Kidney epithelial cell (primary cell): ENCODE results near the gene CAPN13. TPM values are rescaled to one million over a fixed set of nuclear protein-coding genes. Genes with fewer than 3 reads are reported as not detected.

Source experiments
- DNase-seq: peaks from one replicate; pipeline ENCODE4 v3.0.0-alpha.2; 2010; ENCODE audit warnings: low read depth
- H3K27me3 ChIP-seq: 2 replicates; pipeline ENCODE4 v1.6.0; 2011; ENCODE audit warnings: low read length; ENCODE audit not compliant: control insufficient read depth, insufficient read depth
- H3K36me3 ChIP-seq: 2 replicates; pipeline ENCODE4 v1.5.1; 2011; ENCODE audit warnings: low read length; ENCODE audit not compliant: control insufficient read depth, insufficient read depth
- H3K4me3 ChIP-seq: 2 replicates; pipeline ENCODE4 v1.5.1; 2011; ENCODE audit warnings: low read depth, mild to moderate bottlenecking, control low read depth, low read length
- total RNA-seq: library from RNA; depleted of rRNA; stranded (reverse); fragments of >200 nt; gene quantifications from 2 replicates; pipeline ENCODE4 v1.2.3, GENCODE V29; 2015
- TF ChIP-seq, protein P1 (sequence below): IDR thresholded peaks from 2 replicates; pipeline ENCODE4 v1.5.1; 2011; ENCODE audit warnings: mild to moderate bottlenecking, moderate library complexity, low read length, control low read depth, inconsistent platforms; ENCODE audit not compliant: insufficient read depth, poor library complexity, severe bottlenecking

CAPN13 gene
- total RNA-seq, 1 donor from 2014 or later: not detected

DNA sequence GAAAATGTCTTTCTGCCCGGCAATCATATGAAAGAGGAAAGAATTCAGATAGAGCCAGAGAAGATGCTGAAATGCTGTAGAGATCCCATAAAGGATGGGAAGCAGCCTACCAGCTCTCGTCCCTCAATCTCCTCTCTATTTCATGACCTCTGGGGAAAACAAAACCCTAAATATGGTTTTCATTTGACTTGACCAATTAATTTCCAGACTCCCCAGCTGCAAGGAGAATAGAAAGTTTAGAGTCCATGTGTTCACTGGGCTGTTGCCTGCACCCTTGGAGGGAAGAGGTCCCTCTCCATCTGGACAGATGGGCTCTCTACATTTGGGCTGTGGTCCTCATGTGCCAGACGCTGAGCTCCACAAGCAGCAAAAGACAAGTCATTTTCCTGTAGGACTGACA is 40.6 kb downstream of the CAPN13 start:
- Histone ChIP-seq H3K36me3 (no peaks in the 10 kb centered on the region), H3K4me3 (no peak overlapping the region), H3K27me3 (peaks cover 15% of the 10 kb centered on the region)
- DNase-seq: no peak
- TF ChIP-seq, protein P1, sequence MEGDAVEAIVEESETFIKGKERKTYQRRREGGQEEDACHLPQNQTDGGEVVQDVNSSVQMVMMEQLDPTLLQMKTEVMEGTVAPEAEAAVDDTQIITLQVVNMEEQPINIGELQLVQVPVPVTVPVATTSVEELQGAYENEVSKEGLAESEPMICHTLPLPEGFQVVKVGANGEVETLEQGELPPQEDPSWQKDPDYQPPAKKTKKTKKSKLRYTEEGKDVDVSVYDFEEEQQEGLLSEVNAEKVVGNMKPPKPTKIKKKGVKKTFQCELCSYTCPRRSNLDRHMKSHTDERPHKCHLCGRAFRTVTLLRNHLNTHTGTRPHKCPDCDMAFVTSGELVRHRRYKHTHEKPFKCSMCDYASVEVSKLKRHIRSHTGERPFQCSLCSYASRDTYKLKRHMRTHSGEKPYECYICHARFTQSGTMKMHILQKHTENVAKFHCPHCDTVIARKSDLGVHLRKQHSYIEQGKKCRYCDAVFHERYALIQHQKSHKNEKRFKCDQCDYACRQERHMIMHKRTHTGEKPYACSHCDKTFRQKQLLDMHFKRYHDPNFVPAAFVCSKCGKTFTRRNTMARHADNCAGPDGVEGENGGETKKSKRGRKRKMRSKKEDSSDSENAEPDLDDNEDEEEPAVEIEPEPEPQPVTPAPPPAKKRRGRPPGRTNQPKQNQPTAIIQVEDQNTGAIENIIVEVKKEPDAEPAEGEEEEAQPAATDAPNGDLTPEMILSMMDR: no peak

DNA sequence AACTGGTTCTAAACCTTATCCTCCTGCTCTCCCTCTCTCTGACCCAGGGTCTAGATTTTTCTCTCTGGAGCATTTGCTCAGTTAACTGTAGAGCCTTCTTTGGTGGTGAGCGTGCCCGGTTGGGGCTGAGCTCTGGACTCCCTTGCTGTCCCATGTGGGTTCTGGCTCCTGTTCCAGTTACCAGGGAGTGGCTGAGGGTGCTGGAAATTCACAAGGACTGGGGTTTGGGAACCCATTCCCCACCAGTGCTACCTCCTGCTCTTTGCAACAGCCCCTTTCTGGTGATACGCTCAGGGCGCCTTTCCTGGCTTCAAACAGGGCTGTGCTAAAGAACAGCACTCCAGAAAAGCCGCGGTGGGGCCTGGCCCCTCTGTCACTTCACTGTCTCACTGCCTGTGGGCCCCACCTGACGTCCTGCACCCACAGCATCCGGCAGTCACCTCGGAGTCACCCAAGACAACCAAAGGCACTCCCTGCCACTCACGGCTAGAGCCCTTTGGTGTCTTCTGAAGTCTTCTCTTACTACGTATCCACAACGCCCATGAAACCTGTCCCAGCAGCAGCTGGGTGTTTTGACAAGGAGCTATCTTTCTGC is 41.3 kb downstream of the CAPN13 start:
- no peak overlapping the region for H3K4me3 ChIP-seq
- DNase-seq: no peak
- TF ChIP-seq, protein P1: no peak
- H3K36me3 ChIP-seq: no peaks in the 10 kb centered on the region
- H3K27me3 ChIP-seq: peaks cover 15% of the 10 kb centered on the region

GRCh38 chr2:30765191-30765590 is 42.1 kb downstream of the CAPN13 start:
- TF ChIP-seq, protein P1: no peak
- no peak for DNase-seq
- H3K27me3 ChIP-seq: peaks cover 15% of the 10 kb centered on the region
- no peaks in the 10 kb centered on the region for H3K36me3 ChIP-seq
- H3K4me3 ChIP-seq: no peak overlapping the region

DNA sequence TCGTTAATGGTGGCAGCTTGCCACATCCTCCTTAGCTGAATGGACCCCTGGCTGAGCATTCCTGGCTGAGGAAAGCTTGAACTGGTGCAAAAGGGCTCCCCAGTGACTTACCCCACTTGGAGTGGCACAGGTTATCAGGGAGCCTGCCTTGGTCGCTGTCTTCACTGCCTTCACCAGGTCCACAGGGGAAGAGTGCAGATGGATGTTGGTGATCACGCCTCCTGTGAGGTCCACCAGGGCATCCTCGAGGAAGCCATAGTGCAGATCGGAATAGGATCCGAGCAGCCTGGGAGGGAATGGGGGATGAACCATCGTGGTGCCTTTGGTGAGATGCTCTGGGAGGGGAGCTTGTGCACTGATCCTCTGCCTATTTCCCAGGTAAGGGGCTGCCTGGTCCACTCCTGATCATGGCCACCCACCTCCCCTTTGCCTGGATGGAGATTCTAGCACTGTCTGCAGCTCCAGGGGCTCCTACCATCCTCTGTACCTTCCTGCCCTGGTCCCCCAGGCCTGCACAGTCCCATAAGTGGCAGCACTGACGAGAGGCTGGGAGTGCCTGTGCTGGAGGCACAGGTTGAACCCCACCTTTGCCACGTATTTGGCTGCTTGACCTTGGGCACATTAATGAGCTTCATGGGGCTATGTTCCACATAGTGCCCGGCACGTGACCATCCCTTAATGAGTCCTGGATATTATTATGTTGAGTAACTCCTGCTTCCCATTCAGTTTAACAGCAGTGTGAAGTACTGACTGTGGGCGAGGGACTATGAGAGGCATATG is 43.0 kb downstream of the CAPN13 start:
- TF ChIP-seq, protein P1: no peak
- Histone ChIP-seq H3K27me3 (peaks cover 15% of the 10 kb centered on the region), H3K4me3 (no peak overlapping the region), H3K36me3 (no peaks in the 10 kb centered on the region)
- DNase-seq: no peak

- Histone ChIP-seq H3K4me3 (no peak overlapping the region), H3K36me3 (no peaks in the 10 kb centered on the region), H3K27me3 (peaks cover 16% of the 10 kb centered on the region)
- no peak for DNase-seq
- TF ChIP-seq, protein P1: no peak
Measured at GRCh38 chr2:30763151-30763660, 44.0 kb downstream of the CAPN13 start.
